ENCODE results near the gene SORCS1.

- TF ChIP-seq, protein P1, sequence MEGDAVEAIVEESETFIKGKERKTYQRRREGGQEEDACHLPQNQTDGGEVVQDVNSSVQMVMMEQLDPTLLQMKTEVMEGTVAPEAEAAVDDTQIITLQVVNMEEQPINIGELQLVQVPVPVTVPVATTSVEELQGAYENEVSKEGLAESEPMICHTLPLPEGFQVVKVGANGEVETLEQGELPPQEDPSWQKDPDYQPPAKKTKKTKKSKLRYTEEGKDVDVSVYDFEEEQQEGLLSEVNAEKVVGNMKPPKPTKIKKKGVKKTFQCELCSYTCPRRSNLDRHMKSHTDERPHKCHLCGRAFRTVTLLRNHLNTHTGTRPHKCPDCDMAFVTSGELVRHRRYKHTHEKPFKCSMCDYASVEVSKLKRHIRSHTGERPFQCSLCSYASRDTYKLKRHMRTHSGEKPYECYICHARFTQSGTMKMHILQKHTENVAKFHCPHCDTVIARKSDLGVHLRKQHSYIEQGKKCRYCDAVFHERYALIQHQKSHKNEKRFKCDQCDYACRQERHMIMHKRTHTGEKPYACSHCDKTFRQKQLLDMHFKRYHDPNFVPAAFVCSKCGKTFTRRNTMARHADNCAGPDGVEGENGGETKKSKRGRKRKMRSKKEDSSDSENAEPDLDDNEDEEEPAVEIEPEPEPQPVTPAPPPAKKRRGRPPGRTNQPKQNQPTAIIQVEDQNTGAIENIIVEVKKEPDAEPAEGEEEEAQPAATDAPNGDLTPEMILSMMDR (IDR thresholded peaks at IDR 0.05; ENCODE audit: low read depth, low read length), result no peak
- TF ChIP-seq POLR2A (IDR thresholded peaks at IDR 0.05; ENCODE audit: extremely low read depth, insufficient read length), result no peak
- no peak for TF ChIP-seq MYC (IDR thresholded peaks at IDR 0.05; ENCODE audit: low read depth, low read length)
Observed at GRCh38 chr10:106706127-106706526, 458.4 kb downstream of the SORCS1 start.

All from NB4 (cell line).